Neuronal stem cell (in vitro differentiated cells): ENCODE results near the gene RANBP17.

ENCODE experiments used
- DNase-seq: peaks from one replicate; pipeline ENCODE4 v3.0.0-alpha.2; 2013; ENCODE audit warnings: low spot score
- H2AFZ ChIP-seq: one replicate; pipeline ENCODE4 v1.6.1; 2013; ENCODE audit warnings: mild to moderate bottlenecking, low read length, inconsistent platforms
- H2AK5ac ChIP-seq: 2 replicates; pipeline ENCODE4 v1.6.1; 2013; ENCODE audit warnings: low read depth, mild to moderate bottlenecking, inconsistent platforms, low read length, moderate library complexity, mixed read lengths
- H2BK120ac ChIP-seq: 2 replicates; pipeline ENCODE4 v1.6.1; 2013; ENCODE audit warnings: low read depth, mild to moderate bottlenecking, inconsistent platforms, low read length, moderate library complexity, mixed read lengths
- H2BK12ac ChIP-seq: one replicate; pipeline ENCODE4 v1.6.1; 2013; ENCODE audit warnings: low read length, inconsistent platforms
- H2BK15ac ChIP-seq: 2 replicates; pipeline ENCODE4 v1.6.1; 2013; ENCODE audit warnings: mild to moderate bottlenecking, low read length, inconsistent platforms, mixed read lengths
- H2BK5ac ChIP-seq: one replicate; pipeline ENCODE4 v1.6.1; 2013; ENCODE audit warnings: inconsistent platforms, mild to moderate bottlenecking, low read length, moderate library complexity
- H3K14ac ChIP-seq: one replicate; pipeline ENCODE4 v1.6.1; 2013; ENCODE audit warnings: low read length, inconsistent platforms
- H3K18ac ChIP-seq: 2 replicates; pipeline ENCODE4 v1.6.1; 2013; ENCODE audit warnings: low read length, inconsistent platforms
- H3K23ac ChIP-seq: 2 replicates; pipeline ENCODE4 v1.6.1; 2013; ENCODE audit warnings: low read depth, mild to moderate bottlenecking, mixed read lengths, low read length, inconsistent platforms; ENCODE audit not compliant: poor library complexity
- H3K27ac ChIP-seq: replicated peaks from 3 replicates; pipeline ENCODE4 v1.5.1; 2013; ENCODE audit warnings: low read length, inconsistent platforms
- H3K27me3 ChIP-seq, 3 experiments: 2 replicates each; pipeline ENCODE4 v1.6.1; 2013; ENCODE audit warnings: low read length in 3 of 3, mild to moderate bottlenecking in 2 of 3, inconsistent platforms in 1 of 3, low read depth in 1 of 3, mixed read lengths in 1 of 3, moderate library complexity in 1 of 3; ENCODE audit not compliant: control insufficient read depth in 3 of 3, insufficient read depth in 3 of 3
- H3K36me3 ChIP-seq, 2 donors: replicated peaks in 1 of 2; 2 replicates each; pipeline ENCODE4 v1.6.1; 2013; ENCODE audit warnings: low read length in 2 of 2; ENCODE audit not compliant: control insufficient read depth in 2 of 2, insufficient read depth in 2 of 2
- H3K4ac ChIP-seq: 2 replicates; pipeline ENCODE4 v1.6.1; 2013; ENCODE audit warnings: inconsistent platforms, mild to moderate bottlenecking, low read length, moderate library complexity
- H3K4me1 ChIP-seq, 2 donors: 1 replicate in 1 of 2; 2 replicates in 1 of 2; pipeline ENCODE4 v1.6.1; 2013; ENCODE audit warnings: low read length in 2 of 2, low read depth in 1 of 2; ENCODE audit not compliant: control insufficient read depth in 2 of 2, insufficient read depth in 1 of 2
- H3K4me2 ChIP-seq: one replicate; pipeline ENCODE4 v1.6.1; 2013; ENCODE audit warnings: mild to moderate bottlenecking, low read length, inconsistent platforms; ENCODE audit not compliant: insufficient read depth, poor library complexity, severe bottlenecking
- H3K4me3 ChIP-seq, 2 donors: 2 replicates each; pipeline ENCODE4 v1.5.1; 2013; ENCODE audit warnings: low read length in 2 of 2, mild to moderate bottlenecking in 2 of 2, inconsistent platforms in 1 of 2, moderate library complexity in 1 of 2
- H3K79me1 ChIP-seq: one replicate; pipeline ENCODE4 v1.6.1; 2013; ENCODE audit warnings: low read depth, mild to moderate bottlenecking, inconsistent platforms, low read length, moderate library complexity
- H3K9ac ChIP-seq: one replicate; pipeline ENCODE4 v1.6.1; 2013; ENCODE audit warnings: mild to moderate bottlenecking, low read depth, low read length, inconsistent platforms; ENCODE audit not compliant: poor library complexity
- H3K9me3 ChIP-seq, 2 donors: replicated peaks in 1 of 2; 2 replicates each; pipeline versions ENCODE3 to v1.6.1; 2013; ENCODE audit warnings: low read length in 2 of 2, mild to moderate bottlenecking in 2 of 2, inconsistent platforms in 1 of 2, low read depth in 1 of 2, mixed read lengths in 1 of 2, moderate library complexity in 1 of 2; ENCODE audit not compliant: control insufficient read depth in 2 of 2, insufficient read depth in 1 of 2
- H4K8ac ChIP-seq: one replicate; pipeline ENCODE4 v1.6.1; 2013; ENCODE audit warnings: low read depth, mild to moderate bottlenecking, inconsistent platforms, low read length, moderate library complexity
- H4K91ac ChIP-seq: one replicate; pipeline ENCODE4 v1.6.1; 2013; ENCODE audit warnings: low read length, low read depth, mild to moderate bottlenecking, inconsistent platforms; ENCODE audit not compliant: poor library complexity
- WGBS, 2 donors: extraction: QIAGEN DNeasy Blood & Tissue Kit; methylation state at CpG; one replicate each; pipeline ENCODE4 v1.1.7; 2013; ENCODE audit warnings: missing lambda C conversion rate in 2 of 2, mixed read lengths in 1 of 2; ENCODE audit not compliant: insufficient read length in 2 of 2, insufficient replicate concordance in 1 of 2; ENCODE audit errors: extremely low coverage in 2 of 2; 5-methylcytosine and 5-hydroxymethylcytosine counted together

Gene RANBP17

DNA sequence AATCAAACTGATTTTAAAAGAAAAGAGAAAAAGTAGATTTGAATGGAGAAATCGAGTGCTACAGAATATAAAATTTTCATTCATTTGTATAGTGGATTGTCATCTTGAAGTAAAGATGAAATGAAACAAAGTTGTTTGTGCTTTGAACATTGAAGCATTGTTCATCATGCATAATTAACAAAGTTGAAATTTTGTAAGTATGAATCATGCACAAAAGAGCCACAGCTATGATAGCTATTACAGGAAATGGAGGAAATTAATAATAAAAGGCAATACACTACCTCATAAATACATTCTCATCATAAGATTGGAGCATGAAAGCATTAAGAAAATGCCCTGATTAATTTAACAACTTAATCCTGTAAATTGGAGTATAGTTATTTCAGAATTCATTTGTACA, 293.8 kb downstream of the RANBP17 start:
- H3K9me3 ChIP-seq: no peaks in the 10 kb centered on the region
- H2BK12ac ChIP-seq: no peak overlapping the region
- no peaks in the 10 kb centered on the region for H3K27me3 ChIP-seq
- no peak overlapping the region for H3K9ac ChIP-seq
- H2BK15ac ChIP-seq: no peak overlapping the region
- H3K4me1 ChIP-seq: peaks cover 2 to 5% of the 10 kb centered on the region in 2 donors
- no peaks in the 10 kb centered on the region for H3K36me3 ChIP-seq
- no peak overlapping the region for H2BK5ac ChIP-seq
- H3K23ac ChIP-seq: no peak overlapping the region
- no peak overlapping the region for H3K4ac ChIP-seq
- H3K4me3 ChIP-seq: no peak overlapping the region
- H3K79me1 ChIP-seq: no peaks in the 10 kb centered on the region
- no peak overlapping the region for H3K14ac ChIP-seq
- no peak overlapping the region for H3K27ac ChIP-seq
- no peak overlapping the region for H3K4me2 ChIP-seq
- WGBS, 2 donors: 100% methylated on average over 1 of the region's 1 CpG; no CpG with 5 or more reads in 1 of the 2 donors
- no peak overlapping the region for H4K91ac ChIP-seq
- H4K8ac ChIP-seq: no peak overlapping the region
- no peak overlapping the region for H2BK120ac ChIP-seq
- no peak overlapping the region for H3K18ac ChIP-seq
- H2AK5ac ChIP-seq: no peak overlapping the region
- DNase-seq: no peak
- H2AFZ ChIP-seq: no peak overlapping the region

GRCh38 chr5:171157276-171157675, 295.5 kb downstream of the RANBP17 start:
- Histone ChIP-seq H2BK12ac (no peak overlapping the region), H3K36me3 (no peaks in the 10 kb centered on the region), H2AFZ (no peak overlapping the region), H3K9me3 (no peaks in the 10 kb centered on the region), H3K4me2 (no peak overlapping the region), H3K27me3 (no peaks in the 10 kb centered on the region), H3K4me1 (peaks cover 0 to 3% of the 10 kb centered on the region in 2 donors), H3K4me3 (no peak overlapping the region), H4K91ac (no peak overlapping the region), H3K18ac (no peak overlapping the region), H2AK5ac (no peak overlapping the region), H3K23ac (no peak overlapping the region), H2BK15ac (no peak overlapping the region), H2BK120ac (no peak overlapping the region), H4K8ac (no peak overlapping the region), H3K4ac (no peak overlapping the region), H3K79me1 (no peaks in the 10 kb centered on the region), H3K27ac (no peak overlapping the region), H3K9ac (no peak overlapping the region), H3K14ac (no peak overlapping the region), H2BK5ac (no peak overlapping the region)
- no CpG with 5 or more reads among the region's 2 CpGs for WGBS, 2 donors
- no peak for DNase-seq

DNA sequence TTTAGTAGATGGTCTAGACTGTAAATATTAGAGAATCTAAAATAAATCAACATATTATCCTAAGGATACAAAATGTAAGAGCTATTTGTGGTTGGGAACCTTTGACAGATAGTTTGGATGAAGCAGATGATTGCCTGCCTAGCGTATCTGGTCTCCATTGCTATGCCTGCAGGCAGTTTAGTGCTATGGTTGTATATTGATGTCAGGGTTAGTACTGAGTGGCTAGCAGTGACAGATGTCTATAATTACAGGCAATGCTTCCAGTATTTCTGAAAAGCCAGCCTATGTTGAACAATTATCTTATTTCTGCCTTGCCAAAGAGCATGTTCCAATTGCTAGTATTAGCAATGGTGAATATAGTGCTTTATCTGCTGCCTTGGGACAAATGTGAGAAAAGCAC, 296.0 kb downstream of the RANBP17 start:
- Histone ChIP-seq H3K4me1 (peaks cover 0 to 3% of the 10 kb centered on the region in 2 donors), H4K91ac (no peak overlapping the region), H4K8ac (no peak overlapping the region), H2BK15ac (no peak overlapping the region), H2AFZ (no peak overlapping the region), H3K9me3 (no peaks in the 10 kb centered on the region), H3K4ac (no peak overlapping the region), H3K4me2 (no peak overlapping the region), H3K18ac (no peak overlapping the region), H3K9ac (no peak overlapping the region), H2BK12ac (no peak overlapping the region), H2BK120ac (no peak overlapping the region), H3K4me3 (no peak overlapping the region), H2BK5ac (no peak overlapping the region), H3K36me3 (no peaks in the 10 kb centered on the region), H3K27ac (no peak overlapping the region), H3K79me1 (no peaks in the 10 kb centered on the region), H3K27me3 (no peaks in the 10 kb centered on the region), H3K23ac (no peak overlapping the region), H2AK5ac (no peak overlapping the region), H3K14ac (no peak overlapping the region)
- DNase-seq: no peak
- WGBS, 2 donors: no CpG with 5 or more reads among the region's 1 CpG

- H3K27ac ChIP-seq: no peak overlapping the region
- no peak overlapping the region for H2BK12ac ChIP-seq
- H3K9me3 ChIP-seq: no peaks in the 10 kb centered on the region
- no peak overlapping the region for H3K23ac ChIP-seq
- no peak overlapping the region for H3K4me2 ChIP-seq
- no peak overlapping the region for H4K8ac ChIP-seq
- no peaks in the 10 kb centered on the region for H3K36me3 ChIP-seq
- WGBS, 2 donors: no CpG with 5 or more reads among the region's 1 CpG
- DNase-seq: no peak
- H2AK5ac ChIP-seq: no peak overlapping the region
- H4K91ac ChIP-seq: no peak overlapping the region
- H2BK15ac ChIP-seq: no peak overlapping the region
- no peak overlapping the region for H3K9ac ChIP-seq
- no peaks in the 10 kb centered on the region for H3K27me3 ChIP-seq
- no peak overlapping the region for H3K4ac ChIP-seq
- H2BK120ac ChIP-seq: no peak overlapping the region
- peaks cover 0 to 3% of the 10 kb centered on the region in 2 donors for H3K4me1 ChIP-seq
- H3K14ac ChIP-seq: no peak overlapping the region
- no peaks in the 10 kb centered on the region for H3K79me1 ChIP-seq
- no peak overlapping the region for H2BK5ac ChIP-seq
- no peak overlapping the region for H3K18ac ChIP-seq
- no peak overlapping the region for H3K4me3 ChIP-seq
- no peak overlapping the region for H2AFZ ChIP-seq
Measured at GRCh38 chr5:171158581-171158980, 296.8 kb downstream of the RANBP17 start.
